Upper lobe of left lung (tissue), 4 donors: ENCODE results near the gene BRAT1.

Experiments
- CTCF ChIP-seq, 6 experiments: fragments of 450-650 bp in 4 of 6; fragments of 200-600 bp in 2 of 6; sonication (generic) in 2 of 6; IDR thresholded peaks; one replicate each; pipeline ENCODE4 v1.5.1; 2016 to 2019; ENCODE audit warnings: antibody characterized with exemption in 6 of 6
- POLR2AphosphoS5 ChIP-seq, 2 donors: sonication (generic); formaldehyde crosslinking; IDR thresholded peaks; one replicate each; pipeline ENCODE4 v1.5.1; 2017; ENCODE audit warnings: antibody characterized with exemption in 2 of 2

- TF ChIP-seq CTCF (IDR thresholded peaks at IDR 0.05) = peak in 4 of 6 experiments; percentile 33 to 56 (median 41)
- TF ChIP-seq POLR2AphosphoS5 (IDR thresholded peaks at IDR 0.05) = peak; percentile 78 to 89
These were observed at the start of gene BRAT1 for GRCh38 chr7:2555121-2556052.
